T-helper 17 cell (primary cell): ENCODE data around the gene NDRG4. TPM values are rescaled to one million over a fixed set of nuclear protein-coding genes. Genes with fewer than 3 reads are reported as not detected.
A peak's percentile ranks its signal among the peaks of the same experiment; 100 is the strongest.

Source experiments
- ATAC-seq: fragments of 150-1000 bp; cut with Tn5 transposase; 2 replicates; pipeline ENCODE4 v1.10.0; 2021; ENCODE audit warnings: mild to moderate bottlenecking, moderate library complexity
- DNase-seq, 3 donors: peaks; one replicate each; pipeline versions ENCODE4 v3.0.0 to v3.0.0-alpha.2; 2020 to 2021
- H3K9me3 ChIP-seq: one replicate; pipeline ENCODE4 v1.7.0; 2013; ENCODE audit warnings: low read length, mild to moderate bottlenecking; ENCODE audit not compliant: control insufficient read depth, poor library complexity, severe bottlenecking
- H3K27ac Mint-ChIP-seq: one replicate; pipeline ENCODE4 v1.8.0; 2022; ENCODE audit warnings: mild to moderate bottlenecking, moderate library complexity, mixed read lengths
- H3K27me3 Mint-ChIP-seq: one replicate; pipeline ENCODE4 v1.8.0; 2022; ENCODE audit warnings: mixed read lengths
- H3K36me3 Mint-ChIP-seq: one replicate; pipeline ENCODE4 v1.8.0; 2022; ENCODE audit warnings: low read depth, mixed read lengths
- H3K4me1 Mint-ChIP-seq: one replicate; pipeline ENCODE4 v1.8.0; 2022; ENCODE audit warnings: mild to moderate bottlenecking, mixed read lengths
- H3K4me3 Mint-ChIP-seq: one replicate; pipeline ENCODE4 v1.8.0; 2022; ENCODE audit warnings: mild to moderate bottlenecking, moderate library complexity, mixed read lengths
- total RNA-seq, 4 donors: library from RNA in 2 of 4; stranded (reverse) in 2 of 4; gene quantifications; one replicate each; pipeline ENCODE4 v1.2.3 and lab custom pipeline; 2022 to 2026

NDRG4 gene
- total RNA-seq, 2 donors from 2014 or later, result 0.90 to 1.3 TPM

DNA sequence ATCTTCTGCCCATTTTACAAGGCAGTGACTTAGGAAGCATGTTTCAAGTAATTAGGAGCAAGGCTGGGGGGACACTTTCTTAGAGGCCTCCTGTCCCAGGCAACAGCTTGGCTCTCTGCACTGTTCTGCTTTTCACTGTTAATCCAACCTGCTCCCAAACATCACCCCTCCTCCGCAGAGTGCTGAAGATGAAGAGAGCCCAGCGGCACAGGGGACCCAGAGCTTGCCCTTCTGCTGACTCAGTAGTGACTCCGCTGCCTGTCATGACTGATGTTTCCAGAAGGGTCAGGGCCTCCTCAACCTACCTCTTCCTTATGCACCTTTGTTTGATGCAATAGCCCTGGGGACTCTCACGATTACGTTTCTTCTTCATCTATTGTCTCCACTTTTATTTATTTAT lies 38.9 kb upstream of the NDRG4 start:
- H3K9me3 ChIP-seq, result no peaks in the 10 kb centered on the region
- Mint-ChIP-seq H3K36me3 (peaks cover 2% of the 10 kb centered on the region), H3K27me3 (peaks cover 43% of the 10 kb centered on the region), H3K4me1 (peaks cover 6% of the 10 kb centered on the region), H3K27ac (no peak overlapping the region), H3K4me3 (no peak overlapping the region)
- ATAC-seq (no peak), DNase-seq (no peak)

DNA sequence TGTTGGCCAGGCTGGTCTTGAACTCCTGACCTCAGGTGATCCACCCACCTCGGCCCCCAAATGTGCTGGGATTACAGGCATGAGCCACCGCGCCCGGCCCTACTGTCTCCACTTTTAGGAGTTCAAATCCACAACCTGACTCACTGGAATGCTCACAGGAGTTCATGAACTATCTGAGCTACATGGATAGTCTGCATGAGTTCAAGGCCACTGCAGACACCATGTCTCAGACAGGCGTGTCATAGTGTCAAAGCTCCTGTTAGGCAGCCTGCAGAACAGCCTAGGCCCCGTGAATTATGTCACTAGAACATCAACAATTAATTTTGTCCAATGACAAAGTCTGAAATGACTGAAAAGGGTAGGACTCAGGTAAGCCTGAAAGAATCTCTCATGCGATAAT lies 38.3 kb upstream of the NDRG4 start:
- DNase-seq, result no peak
- peaks cover 49% of the 10 kb centered on the region for H3K27me3 Mint-ChIP-seq
- no peak for ATAC-seq
- H3K27ac Mint-ChIP-seq, result no peak overlapping the region
- no peak overlapping the region for H3K4me3 Mint-ChIP-seq
- H3K36me3 Mint-ChIP-seq, result peaks cover 2% of the 10 kb centered on the region
- no peaks in the 10 kb centered on the region for H3K9me3 ChIP-seq
- peaks cover 6% of the 10 kb centered on the region for H3K4me1 Mint-ChIP-seq

- ATAC-seq (no peak), DNase-seq (no peak)
- Mint-ChIP-seq H3K4me1 (peaks cover 6% of the 10 kb centered on the region), H3K27ac (no peak overlapping the region), H3K27me3 (peaks cover 53% of the 10 kb centered on the region), H3K4me3 (peak overlapping the region; percentile 67), H3K36me3 (peaks cover 2% of the 10 kb centered on the region)
- H3K9me3 ChIP-seq, result no peaks in the 10 kb centered on the region
Observed at GRCh38 chr16:58462089-58462488, 37.9 kb upstream of the NDRG4 start.

DNA sequence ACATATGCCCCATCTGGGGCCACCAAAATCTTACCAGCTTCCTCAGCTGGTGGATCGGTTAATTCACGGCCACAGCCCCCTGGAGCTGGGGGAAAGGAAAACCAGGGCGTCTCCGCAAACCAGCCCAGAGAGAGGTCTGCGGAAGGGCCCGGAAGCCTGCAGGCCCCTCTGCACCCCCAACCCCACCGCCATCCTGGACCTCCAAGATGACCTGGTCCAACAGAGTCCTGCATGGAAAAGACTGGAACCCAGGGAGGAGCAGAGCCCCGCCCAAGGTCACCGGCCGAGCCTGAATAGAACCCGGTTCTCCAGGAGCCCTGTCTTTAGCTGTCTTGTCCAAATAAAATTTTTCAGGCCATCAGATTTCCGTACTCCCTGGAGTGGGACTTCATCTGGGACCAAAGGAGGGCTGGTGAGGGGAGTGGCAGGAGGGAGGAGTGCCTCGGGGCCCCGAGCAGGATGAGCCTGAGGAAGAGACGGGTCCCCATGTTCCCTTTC lies 37.4 kb upstream of the NDRG4 start:
- Mint-ChIP-seq H3K4me1 (peaks cover 6% of the 10 kb centered on the region), H3K27me3 (peaks cover 53% of the 10 kb centered on the region), H3K4me3 (peak overlapping the region; percentile 67), H3K27ac (no peak overlapping the region), H3K36me3 (peaks cover 4% of the 10 kb centered on the region)
- ATAC-seq, result no peak
- no peak for DNase-seq
- no peaks in the 10 kb centered on the region for H3K9me3 ChIP-seq

GRCh38 chr16:58462997-58463941 lies 36.7 kb upstream of the NDRG4 start:
- peak overlapping the region; percentile 81 for H3K4me3 Mint-ChIP-seq
- H3K27me3 Mint-ChIP-seq, result peaks cover 60% of the 10 kb centered on the region
- H3K27ac Mint-ChIP-seq, result no peak overlapping the region
- H3K4me1 Mint-ChIP-seq, result peaks cover 6% of the 10 kb centered on the region
- H3K36me3 Mint-ChIP-seq, result peaks cover 4% of the 10 kb centered on the region
- H3K9me3 ChIP-seq, result no peaks in the 10 kb centered on the region
- DNase-seq (no peak), ATAC-seq (no peak)

DNA sequence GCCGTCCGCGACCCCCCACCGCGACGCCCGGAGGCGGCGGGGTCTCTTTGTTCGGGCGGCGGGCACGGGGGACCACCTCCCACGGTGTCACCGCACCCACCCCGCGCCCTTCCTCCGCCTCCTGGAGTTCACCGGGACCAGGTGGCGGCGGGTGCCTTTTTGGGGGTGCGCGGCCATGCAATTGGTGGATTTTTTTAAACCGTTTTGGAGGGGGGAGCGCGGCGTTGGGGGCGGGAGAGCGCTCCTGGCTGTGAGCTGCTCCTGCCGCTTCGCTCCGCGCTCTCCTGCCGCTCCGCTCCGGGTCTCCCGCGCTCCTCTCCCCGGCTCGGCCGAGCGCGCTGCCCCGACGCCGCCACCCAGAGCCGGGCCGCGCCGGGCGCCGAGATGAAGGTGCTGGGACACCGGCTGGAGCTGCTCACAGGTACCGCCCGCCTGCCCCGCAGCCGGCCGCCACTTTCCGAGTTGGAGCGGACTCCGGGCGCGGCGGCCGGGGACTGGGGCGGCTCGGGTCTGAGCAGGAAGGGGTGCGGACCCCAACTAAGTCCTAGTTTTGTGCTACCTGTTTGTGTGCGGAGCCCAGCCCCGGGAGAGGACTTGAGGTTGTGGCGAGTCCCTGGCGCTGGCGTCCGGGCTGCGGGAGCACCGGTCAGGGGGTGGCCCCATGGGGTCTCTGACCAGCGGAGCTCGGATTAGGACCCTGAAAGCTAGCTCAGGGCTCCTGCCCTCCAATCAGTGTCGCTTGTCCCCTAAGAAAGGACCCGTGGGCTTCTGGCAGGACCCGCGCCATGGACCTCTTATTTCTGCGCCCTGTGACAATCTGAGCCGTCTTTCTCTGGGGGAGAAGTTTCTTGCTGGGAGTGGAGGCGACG lies 35.7 kb upstream of the NDRG4 start:
- DNase-seq (no peak), ATAC-seq (no peak)
- no peaks in the 10 kb centered on the region for H3K9me3 ChIP-seq
- Mint-ChIP-seq H3K4me3 (peak overlapping the region; percentile 81), H3K4me1 (peaks cover 6% of the 10 kb centered on the region), H3K36me3 (peaks cover 6% of the 10 kb centered on the region), H3K27ac (no peak overlapping the region), H3K27me3 (peaks cover 65% of the 10 kb centered on the region)

- ATAC-seq (no peak), DNase-seq (no peak)
- H3K4me3 Mint-ChIP-seq, result peak overlapping the region; percentile 81
- peaks cover 68% of the 10 kb centered on the region for H3K27me3 Mint-ChIP-seq
- no peaks in the 10 kb centered on the region for H3K9me3 ChIP-seq
- no peak overlapping the region for H3K27ac Mint-ChIP-seq
- peaks cover 6% of the 10 kb centered on the region for H3K36me3 Mint-ChIP-seq
- H3K4me1 Mint-ChIP-seq, result peaks cover 6% of the 10 kb centered on the region
Observed at GRCh38 chr16:58464916-58465731, 34.8 kb upstream of the NDRG4 start.

GRCh38 chr16:58465817-58466216 lies 34.1 kb upstream of the NDRG4 start:
- H3K9me3 ChIP-seq, result no peaks in the 10 kb centered on the region
- Mint-ChIP-seq H3K27me3 (peaks cover 73% of the 10 kb centered on the region), H3K27ac (no peak overlapping the region), H3K4me3 (no peak overlapping the region), H3K36me3 (peaks cover 6% of the 10 kb centered on the region), H3K4me1 (peaks cover 6% of the 10 kb centered on the region)
- ATAC-seq (no peak), DNase-seq (no peak)

DNA sequence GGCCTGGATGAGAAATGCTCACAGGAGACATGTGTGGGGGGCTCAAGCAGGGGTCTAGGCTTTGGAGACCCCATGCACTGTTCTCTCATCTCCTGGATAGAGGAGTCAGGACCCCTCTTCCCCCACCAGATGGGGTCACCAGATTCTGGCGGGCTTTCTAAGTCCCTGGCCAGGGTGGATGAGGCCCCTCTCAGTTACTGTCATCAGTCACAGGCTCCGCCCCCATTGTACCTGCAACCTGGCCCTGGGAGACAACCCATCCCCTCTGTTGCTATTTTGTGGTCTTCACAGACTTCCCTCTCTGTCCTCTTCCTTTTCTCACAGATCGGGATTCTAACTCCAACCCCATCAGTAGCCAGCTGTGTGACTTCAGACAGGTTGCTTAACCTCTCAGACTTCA lies 33.5 kb upstream of the NDRG4 start:
- no peaks in the 10 kb centered on the region for H3K9me3 ChIP-seq
- ATAC-seq (no peak), DNase-seq (no peak)
- Mint-ChIP-seq H3K4me3 (no peak overlapping the region), H3K4me1 (peaks cover 6% of the 10 kb centered on the region), H3K27me3 (peaks cover 70% of the 10 kb centered on the region), H3K36me3 (peaks cover 6% of the 10 kb centered on the region), H3K27ac (no peak overlapping the region)

DNA sequence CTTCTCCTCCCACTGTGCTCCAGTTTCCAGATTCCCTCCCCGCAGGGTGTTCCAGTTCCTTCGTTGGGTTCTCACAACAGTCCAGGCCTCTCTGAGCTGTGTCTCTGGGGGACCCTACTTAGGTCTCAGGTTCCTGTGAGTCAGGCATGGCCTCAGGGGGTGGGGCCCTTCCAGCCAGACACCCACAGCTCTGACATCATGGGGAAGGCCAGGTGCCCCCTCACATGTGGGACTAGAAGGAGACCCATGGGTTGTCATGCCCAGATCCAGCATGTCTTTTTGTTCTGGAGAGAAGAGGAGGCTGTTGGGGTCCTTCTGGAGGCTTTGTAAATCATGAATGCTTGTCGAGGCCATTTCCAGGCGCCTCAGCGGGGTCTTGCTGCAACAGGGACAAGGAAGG lies 32.0 kb upstream of the NDRG4 start:
- Mint-ChIP-seq H3K4me3 (no peak overlapping the region), H3K27me3 (peaks cover 66% of the 10 kb centered on the region), H3K27ac (no peak overlapping the region), H3K36me3 (peaks cover 8% of the 10 kb centered on the region), H3K4me1 (peaks cover 6% of the 10 kb centered on the region)
- no peak for DNase-seq
- no peak for ATAC-seq
- H3K9me3 ChIP-seq, result no peaks in the 10 kb centered on the region

- H3K27me3 Mint-ChIP-seq, result peaks cover 77% of the 10 kb centered on the region
- no peak for ATAC-seq
- H3K4me3 Mint-ChIP-seq, result no peak overlapping the region
- no peaks in the 10 kb centered on the region for H3K9me3 ChIP-seq
- no peak overlapping the region for H3K27ac Mint-ChIP-seq
- H3K4me1 Mint-ChIP-seq, result no peaks in the 10 kb centered on the region
- H3K36me3 Mint-ChIP-seq, result peaks cover 8% of the 10 kb centered on the region
- DNase-seq, result no peak
Observed at GRCh38 chr16:58471209-58471975, 28.6 kb upstream of the NDRG4 start.

GRCh38 chr16:58472266-58472665 lies 27.7 kb upstream of the NDRG4 start:
- Mint-ChIP-seq H3K27ac (no peak overlapping the region), H3K27me3 (peaks cover 69% of the 10 kb centered on the region), H3K4me3 (no peak overlapping the region), H3K4me1 (no peaks in the 10 kb centered on the region), H3K36me3 (peaks cover 8% of the 10 kb centered on the region)
- ATAC-seq (no peak), DNase-seq (no peak)
- H3K9me3 ChIP-seq, result no peaks in the 10 kb centered on the region
